Osteoblast (primary cell): ENCODE data around the gene BAIAP2. TPM values are rescaled to one million over a fixed set of nuclear protein-coding genes. Genes with fewer than 3 reads are reported as not detected.

Experiments used
- DNase-seq: peaks from one replicate; pipeline ENCODE4 v3.0.0; 2011; ENCODE audit warnings: low spot score, mixed read lengths; ENCODE audit not compliant: insufficient read length; ENCODE audit errors: missing footprints
- H2AFZ ChIP-seq: 2 replicates; pipeline ENCODE4 v1.6.0; 2011; ENCODE audit warnings: mild to moderate bottlenecking, low read length
- H3K27ac ChIP-seq: 2 replicates; pipeline ENCODE4 v1.5.1; 2011; ENCODE audit warnings: mild to moderate bottlenecking, low read depth, low read length, moderate library complexity
- H3K27me3 ChIP-seq: 2 replicates; pipeline ENCODE4 v1.6.0; 2012; ENCODE audit warnings: mild to moderate bottlenecking, control low read depth, inconsistent platforms, low read length, moderate library complexity; ENCODE audit not compliant: insufficient read depth
- H3K36me3 ChIP-seq: 2 replicates; pipeline ENCODE4 v1.5.1; 2011; ENCODE audit warnings: mild to moderate bottlenecking, low read length, control low read depth, moderate library complexity; ENCODE audit not compliant: insufficient read depth
- H3K4me1 ChIP-seq: 2 replicates; pipeline ENCODE4 v1.5.1; 2011; ENCODE audit warnings: mild to moderate bottlenecking, low read length, control low read depth, moderate library complexity; ENCODE audit not compliant: insufficient read depth
- H3K4me2 ChIP-seq: 2 replicates; pipeline ENCODE4 v1.6.0; 2011; ENCODE audit warnings: mild to moderate bottlenecking, low read length; ENCODE audit not compliant: insufficient read depth
- H3K4me3 ChIP-seq: fragments of 200-600 bp; sonication (generic); 3 replicates; pipeline ENCODE4 v1.5.1; 2012; ENCODE audit warnings: mild to moderate bottlenecking, low read length, inconsistent platforms; ENCODE audit not compliant: insufficient read depth
- H3K79me2 ChIP-seq: 2 replicates; pipeline ENCODE4 v1.6.0; 2012; ENCODE audit warnings: mild to moderate bottlenecking, low read length, control low read depth, inconsistent platforms; ENCODE audit not compliant: insufficient read depth
- H3K9me3 ChIP-seq: 2 replicates; pipeline ENCODE4 v1.5.1; 2011; ENCODE audit warnings: low read depth, low read length, control low read depth
- H4K20me1 ChIP-seq: 2 replicates; pipeline ENCODE4 v1.6.0; 2012; ENCODE audit warnings: mild to moderate bottlenecking, low read length, control low read depth; ENCODE audit not compliant: insufficient read depth
- total RNA-seq: library from RNA; depleted of rRNA; stranded (reverse); fragments of >200 nt; gene quantifications from 2 replicates; pipeline ENCODE4 v1.2.3, GENCODE V29; 2012
- TF ChIP-seq, protein P1 (sequence below): IDR thresholded peaks from 2 replicates; pipeline ENCODE4 v1.5.1; 2011; ENCODE audit warnings: mild to moderate bottlenecking, low read depth, low read length, moderate library complexity; ENCODE audit errors: extremely low read depth

Gene BAIAP2
- total RNA-seq, 1 donor: 15.6 TPM

- H4K20me1 ChIP-seq: no peaks in the 10 kb centered on the region
- H3K79me2 ChIP-seq: no peaks in the 10 kb centered on the region
- peaks cover 8% of the 10 kb centered on the region for H3K4me1 ChIP-seq
- H3K4me2 ChIP-seq: no peak overlapping the region
- no peaks in the 10 kb centered on the region for H3K36me3 ChIP-seq
- peaks cover 15% of the 10 kb centered on the region for H3K27me3 ChIP-seq
- peak; percentile 94 for DNase-seq
- TF ChIP-seq, protein P1, sequence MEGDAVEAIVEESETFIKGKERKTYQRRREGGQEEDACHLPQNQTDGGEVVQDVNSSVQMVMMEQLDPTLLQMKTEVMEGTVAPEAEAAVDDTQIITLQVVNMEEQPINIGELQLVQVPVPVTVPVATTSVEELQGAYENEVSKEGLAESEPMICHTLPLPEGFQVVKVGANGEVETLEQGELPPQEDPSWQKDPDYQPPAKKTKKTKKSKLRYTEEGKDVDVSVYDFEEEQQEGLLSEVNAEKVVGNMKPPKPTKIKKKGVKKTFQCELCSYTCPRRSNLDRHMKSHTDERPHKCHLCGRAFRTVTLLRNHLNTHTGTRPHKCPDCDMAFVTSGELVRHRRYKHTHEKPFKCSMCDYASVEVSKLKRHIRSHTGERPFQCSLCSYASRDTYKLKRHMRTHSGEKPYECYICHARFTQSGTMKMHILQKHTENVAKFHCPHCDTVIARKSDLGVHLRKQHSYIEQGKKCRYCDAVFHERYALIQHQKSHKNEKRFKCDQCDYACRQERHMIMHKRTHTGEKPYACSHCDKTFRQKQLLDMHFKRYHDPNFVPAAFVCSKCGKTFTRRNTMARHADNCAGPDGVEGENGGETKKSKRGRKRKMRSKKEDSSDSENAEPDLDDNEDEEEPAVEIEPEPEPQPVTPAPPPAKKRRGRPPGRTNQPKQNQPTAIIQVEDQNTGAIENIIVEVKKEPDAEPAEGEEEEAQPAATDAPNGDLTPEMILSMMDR: no peak
- no peak overlapping the region for H2AFZ ChIP-seq
- H3K27ac ChIP-seq: no peak overlapping the region
- no peak overlapping the region for H3K4me3 ChIP-seq
- no peaks in the 10 kb centered on the region for H3K9me3 ChIP-seq
Observed at GRCh38 chr17:81020767-81021497, 14.0 kb upstream of the BAIAP2 start.

- Histone ChIP-seq H4K20me1 (no peaks in the 10 kb centered on the region), H3K9me3 (no peaks in the 10 kb centered on the region), H3K4me3 (no peak overlapping the region), H3K79me2 (no peaks in the 10 kb centered on the region), H3K4me2 (no peak overlapping the region), H2AFZ (no peak overlapping the region), H3K27ac (no peak overlapping the region), H3K36me3 (no peaks in the 10 kb centered on the region), H3K27me3 (peaks cover 23% of the 10 kb centered on the region), H3K4me1 (peaks cover 8% of the 10 kb centered on the region)
- DNase-seq: peak; percentile 81
- TF ChIP-seq, protein P1: no peak
Observed at GRCh38 chr17:81021531-81022343, 13.2 kb upstream of the BAIAP2 start.

DNA sequence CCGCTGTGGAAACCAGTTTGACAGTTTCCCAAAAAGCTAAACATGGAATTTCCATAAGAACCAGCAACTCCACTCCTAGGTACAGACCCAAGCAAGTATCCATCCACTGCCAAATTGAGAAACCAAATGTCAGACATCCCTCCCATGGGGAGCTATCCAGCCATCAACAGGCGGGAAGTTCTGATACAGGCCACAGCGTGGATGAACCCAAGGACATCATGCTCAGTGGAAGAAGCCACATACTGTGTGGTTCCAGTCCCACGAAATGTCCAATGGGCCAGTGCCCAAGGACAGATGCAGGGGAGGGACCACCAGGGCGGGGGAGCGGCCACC, 12.6 kb upstream of the BAIAP2 start:
- no peaks in the 10 kb centered on the region for H3K9me3 ChIP-seq
- H3K27ac ChIP-seq: no peak overlapping the region
- TF ChIP-seq, protein P1: no peak
- peaks cover 29% of the 10 kb centered on the region for H3K27me3 ChIP-seq
- H3K36me3 ChIP-seq: no peaks in the 10 kb centered on the region
- H4K20me1 ChIP-seq: no peaks in the 10 kb centered on the region
- peaks cover 8% of the 10 kb centered on the region for H3K4me1 ChIP-seq
- no peak overlapping the region for H2AFZ ChIP-seq
- H3K4me2 ChIP-seq: no peak overlapping the region
- no peaks in the 10 kb centered on the region for H3K79me2 ChIP-seq
- peak; percentile 83 for DNase-seq
- no peak overlapping the region for H3K4me3 ChIP-seq

- H3K9me3 ChIP-seq: no peaks in the 10 kb centered on the region
- no peak overlapping the region for H3K27ac ChIP-seq
- no peaks in the 10 kb centered on the region for H3K36me3 ChIP-seq
- peak; percentile 69 for DNase-seq
- no peaks in the 10 kb centered on the region for H3K79me2 ChIP-seq
- H3K4me1 ChIP-seq: no peaks in the 10 kb centered on the region
- no peak overlapping the region for H2AFZ ChIP-seq
- no peaks in the 10 kb centered on the region for H4K20me1 ChIP-seq
- no peak overlapping the region for H3K4me2 ChIP-seq
- TF ChIP-seq, protein P1: no peak
- peaks cover 40% of the 10 kb centered on the region for H3K27me3 ChIP-seq
- H3K4me3 ChIP-seq: no peak overlapping the region
Observed at GRCh38 chr17:81025065-81025740, 9.7 kb upstream of the BAIAP2 start.
